Measurements from ENCODE around the gene BCL2L12.

BCL2L12 gene

GRCh38 chr19:49676136-49676783 is 10.5 kb downstream of the BCL2L12 start (continued):
- TF ChIP-seq ZEB2 (tag by site-specific recombination; IDR thresholded peaks at IDR 0.05), result no peak
- TF ChIP-seq ZNF354C (tag by site-specific recombination; IDR thresholded peaks at IDR 0.05; ENCODE audit: borderline replicate concordance, low read depth), result no peak
- no peak; the same call in 1 of the 2 replicates for TF ChIP-seq ZNF335 (tag by site-specific recombination; conservative IDR thresholded peaks at IDR 0.05)
- TF ChIP-seq ZNF184 (tag by site-specific recombination; IDR thresholded peaks at IDR 0.05), result no peak
- TF ChIP-seq ZNF768 (tag by site-specific recombination; IDR thresholded peaks at IDR 0.05), result peak; percentile 96
- TF ChIP-seq ZNF362 (tag by site-specific recombination; IDR thresholded peaks at IDR 0.05), result peak; percentile 81
- no peak for TF ChIP-seq ZBTB8A (tag by site-specific recombination; IDR thresholded peaks at IDR 0.05)
- no peak for TF ChIP-seq ZNF16 (tag by site-specific recombination; IDR thresholded peaks at IDR 0.05; ENCODE audit: low read depth)
- peak; percentile 100 for TF ChIP-seq PRDM10 (tag by site-specific recombination; IDR thresholded peaks at IDR 0.05)
- TF ChIP-seq ZNF530 (tag by site-specific recombination; IDR thresholded peaks at IDR 0.05; ENCODE audit: low read depth), result no peak
- TF ChIP-seq ZNF677 (tag by site-specific recombination; IDR thresholded peaks at IDR 0.05), result no peak
- TF ChIP-seq ZNF132 (tag by site-specific recombination; IDR thresholded peaks at IDR 0.05; ENCODE audit: borderline replicate concordance), result no peak
- no peak for TF ChIP-seq ZBTB20 (tag by site-specific recombination; IDR thresholded peaks at IDR 0.05)
- no peak for TF ChIP-seq ZNF600 (tag by site-specific recombination; IDR thresholded peaks at IDR 0.05)
- TF ChIP-seq PRDM1 (tag by site-specific recombination; IDR thresholded peaks at IDR 0.05), result no peak
- TF ChIP-seq ZNF223 (tag by site-specific recombination; IDR thresholded peaks at IDR 0.05), result no peak
- no peak for TF ChIP-seq ZNF777 (tag by site-specific recombination; IDR thresholded peaks at IDR 0.05; ENCODE audit: borderline replicate concordance)
- no peak for TF ChIP-seq BCL11B (tag by site-specific recombination; IDR thresholded peaks at IDR 0.05; ENCODE audit: low read depth)
- no peak for TF ChIP-seq TSHZ1 (tag by site-specific recombination; IDR thresholded peaks at IDR 0.05; ENCODE audit: borderline replicate concordance)
- no peak for TF ChIP-seq ZFP3 (tag by site-specific recombination; IDR thresholded peaks at IDR 0.05; ENCODE audit: low read depth)
- no peak for TF ChIP-seq ZNF148 (tag by site-specific recombination; IDR thresholded peaks at IDR 0.05; ENCODE audit: borderline replicate concordance)
- TF ChIP-seq SP7 (tag by site-specific recombination; IDR thresholded peaks at IDR 0.05), result peak; percentile 82
- TF ChIP-seq ZNF280C (tag by site-specific recombination; IDR thresholded peaks at IDR 0.05), result no peak
- no peak for TF ChIP-seq YY2 (tag by site-specific recombination; IDR thresholded peaks at IDR 0.05)
- no peak for TF ChIP-seq ATF2 (tag by site-specific recombination; IDR thresholded peaks at IDR 0.05; ENCODE audit: low read depth)
